Breast epithelium (tissue), 3 donors: ENCODE measurements around the gene C5orf24.

Experiments used
- POLR2AphosphoS5 ChIP-seq, 3 donors: sonication (generic); formaldehyde crosslinking; IDR thresholded peaks; one replicate each; pipeline ENCODE4 v1.6.1; 2017; ENCODE audit warnings: antibody characterized with exemption in 3 of 3
- TF ChIP-seq, protein P1 (sequence below), 3 donors: fragments of 450-650 bp; IDR thresholded peaks; one replicate each; pipeline ENCODE4 v1.5.1; 2016 to 2017; ENCODE audit warnings: antibody characterized with exemption in 3 of 3, mild to moderate bottlenecking in 3 of 3, moderate library complexity in 3 of 3

DNA sequence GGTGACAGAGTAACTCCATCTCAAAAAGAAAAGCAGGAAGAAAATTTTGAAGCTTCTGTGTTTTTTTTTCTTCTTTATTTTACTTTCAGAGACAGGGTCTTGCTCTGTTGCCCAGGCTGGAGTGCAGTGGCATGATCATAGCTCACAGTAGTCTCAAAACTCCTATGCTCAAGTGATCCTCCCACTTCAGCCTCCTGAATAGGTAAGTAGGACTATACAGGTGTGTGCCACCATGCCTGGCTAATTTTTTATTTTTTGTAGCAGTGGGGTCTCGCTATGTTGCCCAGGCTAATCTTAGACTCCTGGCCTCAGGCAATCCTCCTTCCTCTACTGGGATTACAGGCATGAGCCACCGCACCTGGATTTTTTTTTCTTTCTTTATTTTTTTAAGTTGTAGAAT lies 10.1 kb upstream of the C5orf24 start:
- TF ChIP-seq, protein P1, sequence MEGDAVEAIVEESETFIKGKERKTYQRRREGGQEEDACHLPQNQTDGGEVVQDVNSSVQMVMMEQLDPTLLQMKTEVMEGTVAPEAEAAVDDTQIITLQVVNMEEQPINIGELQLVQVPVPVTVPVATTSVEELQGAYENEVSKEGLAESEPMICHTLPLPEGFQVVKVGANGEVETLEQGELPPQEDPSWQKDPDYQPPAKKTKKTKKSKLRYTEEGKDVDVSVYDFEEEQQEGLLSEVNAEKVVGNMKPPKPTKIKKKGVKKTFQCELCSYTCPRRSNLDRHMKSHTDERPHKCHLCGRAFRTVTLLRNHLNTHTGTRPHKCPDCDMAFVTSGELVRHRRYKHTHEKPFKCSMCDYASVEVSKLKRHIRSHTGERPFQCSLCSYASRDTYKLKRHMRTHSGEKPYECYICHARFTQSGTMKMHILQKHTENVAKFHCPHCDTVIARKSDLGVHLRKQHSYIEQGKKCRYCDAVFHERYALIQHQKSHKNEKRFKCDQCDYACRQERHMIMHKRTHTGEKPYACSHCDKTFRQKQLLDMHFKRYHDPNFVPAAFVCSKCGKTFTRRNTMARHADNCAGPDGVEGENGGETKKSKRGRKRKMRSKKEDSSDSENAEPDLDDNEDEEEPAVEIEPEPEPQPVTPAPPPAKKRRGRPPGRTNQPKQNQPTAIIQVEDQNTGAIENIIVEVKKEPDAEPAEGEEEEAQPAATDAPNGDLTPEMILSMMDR (IDR thresholded peaks at IDR 0.05) = no peak
- TF ChIP-seq POLR2AphosphoS5 (IDR thresholded peaks at IDR 0.05) = no peak
